Brain pericyte (primary cell): Measurements from ENCODE around the gene AATF.

ENCODE experiments used
- DNase-seq: peaks from one replicate; pipeline ENCODE4 v3.0.0-alpha.2; 2012; ENCODE audit warnings: low read depth, low spot score

The AATF gene

GRCh38 chr17:37079065-37079708 is 130.4 kb downstream of the AATF start:
- no peak for DNase-seq

GRCh38 chr17:37079735-37080134 is 131.0 kb downstream of the AATF start:
- DNase-seq: no peak

- DNase-seq: no peak
Measured at GRCh38 chr17:37081287-37081686, 132.5 kb downstream of the AATF start.

- DNase-seq: no peak
Measured at GRCh38 chr17:37082311-37082860, 133.6 kb downstream of the AATF start.

- no peak for DNase-seq
Measured at GRCh38 chr17:37082985-37083384, 134.2 kb downstream of the AATF start.

DNA sequence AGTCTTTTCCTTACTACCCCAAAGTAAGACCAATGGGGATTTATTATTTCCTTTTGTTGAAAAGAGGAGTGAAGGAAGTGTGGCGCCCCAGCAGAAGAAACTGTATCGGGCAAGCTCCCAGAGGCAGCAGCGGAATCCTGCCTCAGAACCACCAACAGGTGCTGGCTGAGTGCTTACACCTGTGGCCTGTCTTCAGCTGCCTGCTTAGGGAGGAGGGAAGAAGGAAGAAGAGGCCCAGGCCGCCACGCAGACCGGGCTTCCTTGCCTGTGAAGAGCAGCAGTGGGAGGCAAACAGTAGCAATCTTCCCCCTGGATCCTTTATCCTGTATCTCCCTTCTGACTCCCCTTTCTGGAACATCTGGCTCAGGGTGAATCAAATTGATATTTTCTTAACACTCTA is 134.7 kb downstream of the AATF start:
- no peak for DNase-seq

DNA sequence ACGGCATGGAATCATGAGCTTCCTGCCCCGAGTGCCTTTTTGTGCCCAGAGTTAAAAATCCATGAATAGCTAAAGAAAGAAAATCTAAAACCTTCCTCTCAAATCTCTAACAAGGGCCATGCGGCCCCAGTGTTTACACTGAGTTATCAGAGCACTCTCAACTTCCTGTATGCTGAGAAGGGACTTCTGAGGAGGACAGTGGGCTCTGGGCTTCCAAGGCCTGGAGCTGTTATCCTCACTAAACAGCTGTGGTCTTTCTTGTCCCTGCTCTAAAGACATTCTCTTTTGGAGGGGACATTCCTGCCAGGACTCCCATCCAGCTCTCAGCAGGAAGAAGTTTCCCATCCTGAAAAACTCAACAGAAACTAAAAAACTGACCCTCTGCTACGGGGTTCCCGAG is 135.6 kb downstream of the AATF start:
- DNase-seq: no peak

GRCh38 chr17:37086334-37086733 is 137.6 kb downstream of the AATF start:
- DNase-seq: no peak

DNA sequence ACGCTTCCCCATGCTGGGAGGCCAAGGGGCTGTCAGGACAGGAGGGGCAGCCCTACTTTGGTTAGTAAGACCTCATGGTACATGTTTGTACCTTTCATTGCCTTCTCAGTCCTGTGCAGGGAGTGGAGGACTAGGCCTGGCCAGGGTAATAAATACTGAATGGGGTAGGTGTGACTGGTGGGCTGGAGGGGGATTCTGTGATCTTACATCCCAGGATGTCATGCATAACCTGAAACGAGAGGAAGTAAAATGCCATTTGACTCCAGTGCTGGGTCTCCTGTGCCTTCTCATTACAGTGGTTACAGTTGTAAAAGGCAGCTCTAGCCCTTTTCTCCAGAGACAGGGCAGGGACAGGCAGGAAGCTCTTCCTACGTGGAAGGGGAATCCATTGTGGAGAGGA is 138.2 kb downstream of the AATF start:
- no peak for DNase-seq

DNA sequence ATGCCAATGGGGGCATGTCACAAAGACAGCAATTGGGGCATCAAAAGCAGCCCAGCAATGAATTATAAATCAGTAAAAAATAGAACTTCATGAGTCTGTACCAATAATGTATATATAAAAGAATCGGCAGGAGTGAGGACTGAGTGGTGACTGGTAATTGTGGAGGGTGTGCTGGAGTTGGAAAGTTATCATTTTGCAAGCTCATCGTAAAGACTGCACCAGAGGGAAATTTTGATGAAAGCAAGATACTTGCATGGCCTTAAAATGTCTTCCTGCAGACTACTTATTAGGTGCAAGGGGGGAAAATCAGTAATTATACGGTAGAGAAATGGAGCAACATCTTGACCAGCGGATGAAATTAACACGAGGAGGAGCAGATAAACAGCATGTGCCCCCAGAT is 138.9 kb downstream of the AATF start:
- DNase-seq: no peak

DNA sequence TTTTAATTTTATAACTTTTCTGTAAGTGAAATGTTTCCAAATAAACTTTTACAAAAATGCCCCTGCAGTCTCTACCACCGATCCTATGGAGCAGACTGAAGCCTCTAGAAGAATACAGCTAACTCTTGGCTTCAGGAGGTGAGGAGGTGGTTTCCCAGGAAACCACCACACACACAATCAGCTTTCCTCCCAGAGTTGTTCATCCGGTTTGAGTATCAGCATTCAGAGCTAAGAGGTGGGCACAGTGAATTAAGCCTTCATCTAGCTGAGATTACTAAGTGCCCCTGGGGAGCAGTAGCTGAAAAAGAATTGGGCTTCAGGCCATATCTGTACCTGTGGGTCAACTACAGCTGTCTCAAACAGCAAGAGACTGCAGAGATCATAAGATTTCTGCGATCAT is 139.7 kb downstream of the AATF start:
- no peak for DNase-seq

DNA sequence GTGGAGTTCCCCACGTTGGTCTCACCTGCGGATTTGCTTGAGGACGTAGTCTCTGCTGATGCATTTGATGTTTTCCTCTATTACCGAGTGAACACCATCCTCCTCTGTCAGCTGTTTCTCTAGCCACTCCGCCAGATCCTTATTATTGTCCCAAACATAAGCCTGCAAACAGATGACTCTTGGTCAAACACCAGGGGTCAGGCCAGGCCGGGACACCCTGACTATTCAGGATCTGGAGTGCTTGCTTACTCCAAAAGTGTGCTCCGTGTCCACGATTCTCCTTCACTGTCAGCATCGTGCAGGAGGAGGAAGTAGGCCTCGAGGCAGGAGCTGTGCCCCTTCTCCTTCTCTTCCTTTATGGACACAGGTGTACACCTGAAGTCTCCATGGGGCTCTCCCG is 140.2 kb downstream of the AATF start:
- DNase-seq: no peak

- no peak for DNase-seq
Measured at GRCh38 chr17:37089956-37090355, 141.2 kb downstream of the AATF start.

- no peak for DNase-seq
Measured at GRCh38 chr17:37090941-37091340, 142.2 kb downstream of the AATF start.

DNA sequence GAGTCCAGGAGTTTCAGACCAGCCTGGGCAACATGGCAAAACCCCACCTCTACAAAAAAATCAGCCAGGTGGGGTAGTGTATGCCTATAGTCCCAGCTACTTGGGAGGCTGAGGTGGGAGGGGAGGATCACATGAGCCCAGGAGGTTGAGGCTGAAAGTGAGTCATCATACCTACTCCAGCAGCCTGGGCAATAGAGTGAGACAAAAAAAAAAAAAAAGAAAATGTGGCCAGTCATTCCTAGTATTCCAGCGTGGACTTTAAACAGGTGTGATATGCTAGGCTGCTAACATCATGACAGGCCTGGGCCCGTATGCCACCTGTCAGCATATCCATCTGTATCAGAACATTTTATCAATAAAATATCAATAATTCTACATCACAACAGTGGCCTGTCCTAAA is 143.3 kb downstream of the AATF start:
- DNase-seq: no peak

DNA sequence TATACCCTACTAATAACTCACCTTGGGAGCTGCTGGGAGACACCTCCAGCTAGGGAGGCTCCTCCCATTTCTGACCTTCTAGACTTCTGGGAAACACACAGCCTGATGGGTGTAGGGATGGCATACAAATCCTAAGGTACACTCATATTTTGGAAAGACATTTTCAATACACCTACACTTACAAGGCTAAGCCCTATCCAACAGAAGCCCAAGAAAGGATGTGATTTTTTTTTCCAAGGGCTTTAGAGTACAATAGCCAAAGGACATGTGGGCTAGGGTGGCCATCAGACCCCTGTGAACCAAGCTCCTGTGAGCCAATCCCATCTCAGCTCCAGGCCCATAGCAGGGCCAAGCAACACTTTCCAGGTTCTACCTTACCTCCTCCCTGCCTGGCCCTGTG is 143.9 kb downstream of the AATF start:
- DNase-seq: no peak

DNA sequence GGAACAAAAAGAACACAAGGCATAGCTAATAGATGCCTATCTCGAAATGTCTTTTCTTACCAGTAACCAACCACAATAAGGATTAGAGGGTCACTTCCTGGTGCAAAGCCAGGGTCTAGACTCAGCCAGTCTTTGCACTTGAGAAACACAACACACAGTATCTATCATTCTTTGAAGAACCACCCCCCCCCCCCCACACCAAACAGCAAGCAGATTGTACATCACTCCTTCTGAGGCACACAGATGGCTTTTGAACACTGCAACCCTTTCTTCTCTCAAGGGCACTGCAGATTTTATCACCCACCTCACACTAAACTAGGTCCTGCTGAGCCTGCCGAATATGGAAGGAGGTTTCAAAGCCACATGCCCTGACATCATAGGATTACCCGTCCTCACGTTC is 145.6 kb downstream of the AATF start:
- DNase-seq: no peak

GRCh38 chr17:37096071-37096470 is 147.3 kb downstream of the AATF start:
- DNase-seq: no peak

GRCh38 chr17:37097154-37097553 is 148.4 kb downstream of the AATF start:
- DNase-seq: no peak

GRCh38 chr17:37098152-37098551 is 149.4 kb downstream of the AATF start:
- DNase-seq: no peak

- no peak for DNase-seq
Measured at GRCh38 chr17:37098910-37099664, 150.3 kb downstream of the AATF start.

DNA sequence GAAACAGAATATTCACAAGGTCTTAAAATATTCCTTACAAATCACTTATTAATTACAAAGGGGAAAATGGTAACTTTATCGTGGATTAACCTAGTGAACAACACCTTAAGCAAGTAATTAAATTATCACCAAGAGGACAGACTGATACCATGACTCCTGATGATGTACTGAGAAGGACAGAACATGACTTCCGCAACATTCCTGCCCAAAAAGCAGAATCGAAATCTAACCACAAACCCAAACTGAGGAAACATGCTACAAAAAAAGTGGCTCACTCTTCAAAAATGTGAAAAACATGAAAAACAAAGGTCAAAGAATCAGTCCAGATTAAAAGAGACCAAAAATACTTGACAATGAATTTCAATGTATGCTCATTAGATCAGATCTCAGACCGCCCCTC is 151.5 kb downstream of the AATF start:
- no peak for DNase-seq

- no peak for DNase-seq
Measured at GRCh38 chr17:37101306-37101705, 152.6 kb downstream of the AATF start.
